ENCODE data around the gene TANGO6.

The TANGO6 gene

DNA sequence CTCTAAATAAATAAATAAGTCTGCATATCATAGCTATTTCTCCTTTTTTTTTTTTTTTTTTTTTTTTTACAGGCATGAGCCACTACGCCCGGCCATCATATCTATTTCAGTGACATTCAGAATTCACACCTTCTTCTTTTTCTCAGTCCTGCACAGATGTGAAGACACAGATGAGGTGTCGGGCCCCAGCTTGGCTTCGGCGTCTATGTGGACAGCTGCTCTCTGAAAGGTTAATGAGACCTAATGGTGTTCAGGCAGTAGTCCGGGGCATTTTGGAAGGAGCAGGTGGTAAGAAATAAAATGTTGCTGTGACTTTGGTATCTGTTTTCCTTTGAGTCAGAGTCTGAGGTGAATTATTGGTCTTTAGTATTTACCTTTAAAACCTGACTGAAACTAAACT, 23.6 kb downstream of the TANGO6 start:
- no peak overlapping the region for H3K4me3 ChIP-seq (ENCODE audit: insufficient read length, low read depth)
- no peak for DNase-seq (ENCODE audit: low read depth, low spot score)
- peaks cover 3% of the 10 kb centered on the region for H3K4me1 ChIP-seq (ENCODE audit: insufficient read depth, insufficient read length)

DNA sequence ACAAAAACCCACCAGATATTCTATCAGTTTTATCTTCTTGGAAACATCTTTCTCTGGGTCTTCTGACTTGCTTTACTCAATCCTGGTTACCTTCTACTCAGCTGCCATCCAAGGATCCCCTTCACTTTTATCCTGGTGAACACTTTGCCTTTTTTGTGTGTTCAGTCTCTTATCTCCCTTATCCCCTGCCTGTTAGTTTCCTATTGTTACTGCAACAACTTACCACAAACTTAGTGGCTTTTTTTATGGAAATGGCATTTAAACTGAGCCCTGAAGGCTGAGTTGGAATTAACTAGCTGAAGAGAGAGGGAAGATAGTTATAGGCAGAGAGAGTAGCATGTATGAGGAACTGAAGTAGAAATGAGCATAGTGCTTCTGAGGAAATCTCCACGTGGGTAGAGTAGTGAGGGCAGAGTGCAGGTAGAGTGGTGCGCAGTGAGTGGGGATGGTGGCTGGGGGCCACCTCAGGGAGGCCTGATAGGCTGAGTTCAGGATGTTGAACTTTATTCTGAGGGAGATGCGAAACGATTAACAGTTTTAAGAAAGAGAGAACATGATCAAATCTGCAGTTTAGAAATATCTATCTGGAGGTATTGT, 26.3 kb downstream of the TANGO6 start:
- Histone ChIP-seq H3K9ac (ENCODE audit: insufficient read length, low read depth) (no peak overlapping the region), H3K9me3 (ENCODE audit: insufficient read depth, low read length) (no peaks in the 10 kb centered on the region), H3K36me3 (ENCODE audit: insufficient read depth, insufficient read length, low read length) (peaks cover 21% of the 10 kb centered on the region), H3K27me3 (ENCODE audit: insufficient read depth, insufficient read length) (no peaks in the 10 kb centered on the region), H3K4me1 (ENCODE audit: insufficient read depth, insufficient read length) (peaks cover 3% of the 10 kb centered on the region), H3K4me3 (ENCODE audit: insufficient read length, low read depth) (no peak overlapping the region)
- TF ChIP-seq YY1 (IDR thresholded peaks at IDR 0.05; ENCODE audit: insufficient read depth, insufficient read length) (no peak), SUZ12 (IDR thresholded peaks at IDR 0.05; ENCODE audit: extremely low read depth, insufficient read depth, insufficient read length) (no peak), ZNF274 (IDR thresholded peaks at IDR 0.05; ENCODE audit: low read depth, low read length) (no peak)
- DNase-seq (ENCODE audit: low read depth, low spot score), result no peak

More for the DNA sequence above, 23.6 kb downstream of the TANGO6 start:
- no peaks in the 10 kb centered on the region for H3K27me3 ChIP-seq (ENCODE audit: insufficient read depth, insufficient read length)
- TF ChIP-seq SUZ12 (IDR thresholded peaks at IDR 0.05; ENCODE audit: extremely low read depth, insufficient read depth, insufficient read length) (no peak), ZNF274 (IDR thresholded peaks at IDR 0.05; ENCODE audit: low read depth, low read length) (no peak), YY1 (IDR thresholded peaks at IDR 0.05; ENCODE audit: insufficient read depth, insufficient read length) (no peak)
- H3K36me3 ChIP-seq (ENCODE audit: insufficient read depth, insufficient read length, low read length), result peaks cover 30% of the 10 kb centered on the region
- no peaks in the 10 kb centered on the region for H3K9me3 ChIP-seq (ENCODE audit: insufficient read depth, low read length)
- H3K9ac ChIP-seq (ENCODE audit: insufficient read length, low read depth), result no peak overlapping the region

DNA sequence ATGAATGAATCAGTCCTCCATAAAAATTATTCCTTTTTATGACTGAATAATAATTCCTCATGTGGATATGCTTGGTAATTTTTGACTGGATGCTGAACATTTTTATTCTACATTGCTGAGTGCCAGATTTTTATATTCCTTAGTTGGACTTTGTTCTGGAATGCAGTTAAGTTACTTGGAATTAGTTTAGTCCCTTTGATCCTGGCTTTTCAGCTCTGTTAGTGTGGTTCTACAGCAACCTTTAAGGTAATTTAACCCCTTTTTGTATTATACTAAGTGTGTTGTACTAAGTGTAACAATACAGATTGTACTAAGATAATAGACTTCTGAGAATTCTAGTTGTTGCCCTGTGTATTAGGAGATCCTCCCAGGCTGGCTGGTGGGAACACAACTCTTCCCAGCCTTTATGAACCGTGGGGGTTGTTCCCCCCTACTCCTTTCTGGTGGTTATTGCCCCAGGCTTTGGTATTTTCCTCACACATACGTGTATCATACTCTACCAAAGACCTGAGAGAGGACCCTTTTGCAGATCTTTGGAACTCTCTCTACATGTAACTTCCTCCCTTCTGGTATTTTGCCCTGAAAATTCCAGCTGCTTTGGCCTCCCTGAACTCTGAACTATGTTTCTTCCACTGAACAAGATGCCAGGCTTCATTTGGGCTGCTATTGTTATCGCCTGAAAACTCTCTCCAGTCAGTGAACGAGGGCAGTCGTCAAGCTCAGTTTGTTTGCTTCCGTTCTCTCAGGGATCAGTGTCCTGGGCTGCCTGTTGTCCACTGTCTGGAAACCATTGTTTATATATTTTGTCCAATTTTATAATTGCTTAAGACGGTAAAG, 30.5 kb downstream of the TANGO6 start:
- DNase-seq (ENCODE audit: low read depth, low spot score), result no peak
- TF ChIP-seq ZNF274 (IDR thresholded peaks at IDR 0.05; ENCODE audit: low read depth, low read length) (no peak), YY1 (IDR thresholded peaks at IDR 0.05; ENCODE audit: insufficient read depth, insufficient read length) (no peak), SUZ12 (IDR thresholded peaks at IDR 0.05; ENCODE audit: extremely low read depth, insufficient read depth, insufficient read length) (no peak)
- Histone ChIP-seq H3K4me3 (ENCODE audit: insufficient read length, low read depth) (no peak overlapping the region), H3K4me1 (ENCODE audit: insufficient read depth, insufficient read length) (peaks cover 3% of the 10 kb centered on the region), H3K36me3 (ENCODE audit: insufficient read depth, insufficient read length, low read length) (peaks cover 37% of the 10 kb centered on the region), H3K9ac (ENCODE audit: insufficient read length, low read depth) (no peak overlapping the region), H3K27me3 (ENCODE audit: insufficient read depth, insufficient read length) (no peaks in the 10 kb centered on the region), H3K9me3 (ENCODE audit: insufficient read depth, low read length) (no peaks in the 10 kb centered on the region)

DNA sequence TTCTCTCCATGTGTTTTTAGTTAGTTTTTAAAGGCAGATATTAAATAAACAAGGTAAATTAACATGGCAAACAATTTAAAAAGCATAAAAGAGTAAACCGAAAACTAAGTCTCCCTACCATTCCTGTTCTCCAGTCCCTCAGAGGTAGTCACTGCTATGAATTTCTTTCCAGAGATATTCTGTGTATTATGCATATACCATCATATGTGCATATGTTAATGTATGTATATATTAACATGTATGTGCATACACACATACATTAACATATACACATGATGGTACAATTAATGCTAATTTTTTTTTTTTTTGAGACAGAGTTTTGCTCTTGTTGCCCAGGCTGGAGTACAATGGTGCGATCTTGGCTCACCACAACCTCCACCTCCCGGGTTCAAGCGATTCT, 32.5 kb downstream of the TANGO6 start:
- Histone ChIP-seq H3K27me3 (ENCODE audit: insufficient read depth, insufficient read length) (no peaks in the 10 kb centered on the region), H3K9me3 (ENCODE audit: insufficient read depth, low read length) (no peaks in the 10 kb centered on the region), H3K4me1 (ENCODE audit: insufficient read depth, insufficient read length) (no peaks in the 10 kb centered on the region), H3K4me3 (ENCODE audit: insufficient read length, low read depth) (no peak overlapping the region), H3K36me3 (ENCODE audit: insufficient read depth, insufficient read length, low read length) (peaks cover 49% of the 10 kb centered on the region), H3K9ac (ENCODE audit: insufficient read length, low read depth) (no peak overlapping the region)
- TF ChIP-seq SUZ12 (IDR thresholded peaks at IDR 0.05; ENCODE audit: extremely low read depth, insufficient read depth, insufficient read length) (no peak), YY1 (IDR thresholded peaks at IDR 0.05; ENCODE audit: insufficient read depth, insufficient read length) (no peak), ZNF274 (IDR thresholded peaks at IDR 0.05; ENCODE audit: low read depth, low read length) (no peak)
- DNase-seq (ENCODE audit: low read depth, low spot score), result no peak

DNA sequence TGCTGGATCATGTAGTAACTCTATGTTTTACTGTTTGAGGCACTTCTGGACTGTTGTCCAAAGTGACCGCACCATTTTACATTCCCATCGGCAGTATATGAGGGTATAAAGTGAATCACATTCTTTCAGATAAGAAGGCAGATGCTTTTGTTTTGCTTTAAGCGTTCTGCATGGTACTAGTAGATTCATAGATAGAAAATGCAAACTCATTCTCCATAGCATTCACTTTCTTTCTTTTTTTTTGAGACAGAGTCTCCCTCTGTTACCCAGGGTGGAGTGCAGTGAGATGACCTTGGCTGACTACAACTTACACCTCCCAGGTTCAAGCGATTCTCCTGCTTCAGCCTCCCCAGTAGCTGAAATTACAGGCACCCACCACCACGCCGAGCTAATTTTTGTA, 40.4 kb downstream of the TANGO6 start:
- peaks cover 37% of the 10 kb centered on the region for H3K36me3 ChIP-seq (ENCODE audit: insufficient read depth, insufficient read length, low read length)
- no peak for TF ChIP-seq SUZ12 (IDR thresholded peaks at IDR 0.05; ENCODE audit: extremely low read depth, insufficient read depth, insufficient read length)
- no peak for TF ChIP-seq YY1 (IDR thresholded peaks at IDR 0.05; ENCODE audit: insufficient read depth, insufficient read length)
- DNase-seq (ENCODE audit: low read depth, low spot score), result no peak

DNA sequence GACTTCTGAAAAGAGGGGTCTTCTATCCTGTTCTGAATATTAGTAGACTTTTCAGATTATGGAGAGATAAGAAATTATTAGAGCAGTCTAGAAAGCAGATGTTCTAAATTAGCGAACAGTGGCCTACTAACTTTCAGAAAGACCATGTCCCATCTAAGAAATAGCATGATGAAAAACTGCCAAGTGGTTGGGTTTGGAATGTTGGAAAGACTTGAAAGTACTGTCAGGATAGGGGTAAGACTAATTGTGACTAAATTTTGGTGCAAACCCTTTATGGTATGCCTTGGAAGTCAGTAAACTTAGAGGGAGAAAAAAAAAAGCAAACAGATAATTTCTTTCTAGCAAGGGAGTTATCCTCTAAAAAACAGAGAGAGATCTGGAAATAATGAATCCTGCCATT, 41.1 kb downstream of the TANGO6 start:
- no peaks in the 10 kb centered on the region for H3K9me3 ChIP-seq (ENCODE audit: insufficient read depth, low read length)
- no peaks in the 10 kb centered on the region for H3K4me1 ChIP-seq (ENCODE audit: insufficient read depth, insufficient read length)
- DNase-seq (ENCODE audit: low read depth, low spot score), result no peak
- no peak overlapping the region for H3K9ac ChIP-seq (ENCODE audit: insufficient read length, low read depth)
- peaks cover 30% of the 10 kb centered on the region for H3K36me3 ChIP-seq (ENCODE audit: insufficient read depth, insufficient read length, low read length)
- TF ChIP-seq YY1 (IDR thresholded peaks at IDR 0.05; ENCODE audit: insufficient read depth, insufficient read length) (no peak), SUZ12 (IDR thresholded peaks at IDR 0.05; ENCODE audit: extremely low read depth, insufficient read depth, insufficient read length) (no peak), ZNF274 (IDR thresholded peaks at IDR 0.05; ENCODE audit: low read depth, low read length) (no peak)
- H3K4me3 ChIP-seq (ENCODE audit: insufficient read length, low read depth), result no peak overlapping the region
- H3K27me3 ChIP-seq (ENCODE audit: insufficient read depth, insufficient read length), result no peaks in the 10 kb centered on the region

More for the DNA sequence above, 40.4 kb downstream of the TANGO6 start:
- no peaks in the 10 kb centered on the region for H3K9me3 ChIP-seq (ENCODE audit: insufficient read depth, low read length)
- no peak overlapping the region for H3K4me3 ChIP-seq (ENCODE audit: insufficient read length, low read depth)
- H3K9ac ChIP-seq (ENCODE audit: insufficient read length, low read depth), result no peak overlapping the region
- no peaks in the 10 kb centered on the region for H3K27me3 ChIP-seq (ENCODE audit: insufficient read depth, insufficient read length)
- H3K4me1 ChIP-seq (ENCODE audit: insufficient read depth, insufficient read length), result no peaks in the 10 kb centered on the region

Data from NT2/D1 (cell line).